Nephron (organoid): ENCODE measurements around the gene GP1BA.

Experiments
- H3K27ac Mint-ChIP-seq, 3 experiments: 2 replicates each; pipeline ENCODE4 v1.8.0; 2020; ENCODE audit warnings: mixed read lengths in 3 of 3, mild to moderate bottlenecking in 2 of 3, moderate library complexity in 1 of 3
- H3K27me3 Mint-ChIP-seq: 2 replicates; pipeline ENCODE4 v1.8.0; 2021; ENCODE audit warnings: low read depth, mild to moderate bottlenecking, moderate library complexity, mixed read lengths
- H3K36me3 Mint-ChIP-seq: 2 replicates; pipeline ENCODE4 v1.8.0; 2020; ENCODE audit warnings: low read depth, mixed read lengths
- H3K4me1 Mint-ChIP-seq: 2 replicates; pipeline ENCODE4 v1.8.0; 2020; ENCODE audit warnings: mixed read lengths
- H3K4me3 Mint-ChIP-seq, 3 experiments: 2 replicates each; pipeline ENCODE4 v1.8.0; 2020; ENCODE audit warnings: mild to moderate bottlenecking in 3 of 3, mixed read lengths in 3 of 3, moderate library complexity in 2 of 3
- H3K9me3 Mint-ChIP-seq: 2 replicates; pipeline ENCODE4 v1.8.0; 2020; ENCODE audit warnings: mixed read lengths
- TF ChIP-seq, protein P1 (sequence below), 3 experiments: fragments of 200-600 bp; sonication (generic); IDR thresholded peaks; one replicate each; pipeline ENCODE4 v1.5.0; 2021; ENCODE audit warnings: antibody characterized with exemption in 3 of 3; ENCODE audit not compliant: unreplicated experiment in 3 of 3

GP1BA gene

DNA sequence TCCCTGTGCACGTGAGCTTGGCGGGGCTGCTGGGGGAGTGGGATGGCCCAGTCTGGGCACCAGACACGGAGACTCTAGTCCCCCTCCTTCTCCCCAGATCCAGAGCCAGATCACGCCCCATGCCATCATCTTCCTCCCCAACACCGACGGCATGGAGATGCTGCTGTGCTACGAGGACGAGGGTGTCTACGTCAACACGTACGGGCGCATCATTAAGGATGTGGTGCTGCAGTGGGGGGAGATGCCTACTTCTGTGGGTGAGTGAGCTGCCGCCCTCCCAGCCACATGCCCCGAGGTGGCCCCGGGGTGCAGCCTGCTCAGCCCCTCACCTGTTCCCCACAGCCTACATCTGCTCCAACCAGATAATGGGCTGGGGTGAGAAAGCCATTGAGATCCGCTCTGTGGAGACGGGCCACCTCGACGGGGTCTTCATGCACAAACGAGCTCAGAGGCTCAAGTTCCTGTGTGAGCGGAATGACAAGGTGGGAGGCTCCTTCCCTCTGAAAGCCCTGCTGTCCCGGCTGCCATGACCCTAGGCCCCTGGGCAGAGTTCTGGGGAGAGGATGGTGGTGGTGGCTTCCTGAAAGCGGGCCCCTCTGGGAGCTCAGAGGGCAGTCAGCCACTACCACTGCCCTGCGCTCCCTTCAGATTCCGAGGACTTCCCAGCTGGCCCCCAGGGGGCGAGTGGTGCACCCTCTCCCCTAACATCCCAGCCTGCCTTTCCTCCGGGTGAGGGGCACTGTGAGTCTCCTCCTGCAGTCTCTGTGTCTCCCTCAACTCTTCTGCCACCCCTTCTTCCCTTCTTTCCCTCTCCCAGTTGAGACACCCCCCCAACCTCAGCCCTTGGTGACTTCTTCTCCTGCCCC is 35.5 kb upstream of the GP1BA start:
- H3K27me3 Mint-ChIP-seq: no peaks in the 10 kb centered on the region
- H3K9me3 Mint-ChIP-seq: no peaks in the 10 kb centered on the region
- TF ChIP-seq, protein P1, sequence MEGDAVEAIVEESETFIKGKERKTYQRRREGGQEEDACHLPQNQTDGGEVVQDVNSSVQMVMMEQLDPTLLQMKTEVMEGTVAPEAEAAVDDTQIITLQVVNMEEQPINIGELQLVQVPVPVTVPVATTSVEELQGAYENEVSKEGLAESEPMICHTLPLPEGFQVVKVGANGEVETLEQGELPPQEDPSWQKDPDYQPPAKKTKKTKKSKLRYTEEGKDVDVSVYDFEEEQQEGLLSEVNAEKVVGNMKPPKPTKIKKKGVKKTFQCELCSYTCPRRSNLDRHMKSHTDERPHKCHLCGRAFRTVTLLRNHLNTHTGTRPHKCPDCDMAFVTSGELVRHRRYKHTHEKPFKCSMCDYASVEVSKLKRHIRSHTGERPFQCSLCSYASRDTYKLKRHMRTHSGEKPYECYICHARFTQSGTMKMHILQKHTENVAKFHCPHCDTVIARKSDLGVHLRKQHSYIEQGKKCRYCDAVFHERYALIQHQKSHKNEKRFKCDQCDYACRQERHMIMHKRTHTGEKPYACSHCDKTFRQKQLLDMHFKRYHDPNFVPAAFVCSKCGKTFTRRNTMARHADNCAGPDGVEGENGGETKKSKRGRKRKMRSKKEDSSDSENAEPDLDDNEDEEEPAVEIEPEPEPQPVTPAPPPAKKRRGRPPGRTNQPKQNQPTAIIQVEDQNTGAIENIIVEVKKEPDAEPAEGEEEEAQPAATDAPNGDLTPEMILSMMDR (IDR thresholded peaks at IDR 0.05; ENCODE audit: unreplicated experiment in 3 of 3): no peak
- H3K4me3 Mint-ChIP-seq: no peak overlapping the region
- H3K27ac Mint-ChIP-seq: no peak overlapping the region
- no peaks in the 10 kb centered on the region for H3K4me1 Mint-ChIP-seq
- H3K36me3 Mint-ChIP-seq: peaks cover 22% of the 10 kb centered on the region

DNA sequence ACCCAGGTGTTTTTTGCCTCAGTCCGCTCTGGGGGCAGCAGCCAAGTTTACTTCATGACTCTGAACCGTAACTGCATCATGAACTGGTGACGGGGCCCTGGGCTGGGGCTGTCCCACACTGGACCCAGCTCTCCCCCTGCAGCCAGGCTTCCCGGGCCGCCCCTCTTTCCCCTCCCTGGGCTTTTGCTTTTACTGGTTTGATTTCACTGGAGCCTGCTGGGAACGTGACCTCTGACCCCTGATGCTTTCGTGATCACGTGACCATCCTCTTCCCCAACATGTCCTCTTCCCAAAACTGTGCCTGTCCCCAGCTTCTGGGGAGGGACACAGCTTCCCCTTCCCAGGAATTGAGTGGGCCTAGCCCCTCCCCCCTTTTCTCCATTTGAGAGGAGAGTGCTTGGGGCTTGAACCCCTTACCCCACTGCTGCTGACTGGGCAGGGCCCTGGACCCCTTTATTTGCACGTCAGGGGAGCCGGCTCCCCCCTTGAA is 34.8 kb upstream of the GP1BA start:
- TF ChIP-seq, protein P1 (IDR thresholded peaks at IDR 0.05; ENCODE audit: unreplicated experiment in 3 of 3): no peak
- Mint-ChIP-seq H3K4me1 (peaks cover 1% of the 10 kb centered on the region), H3K9me3 (no peaks in the 10 kb centered on the region), H3K36me3 (peaks cover 22% of the 10 kb centered on the region), H3K27me3 (no peaks in the 10 kb centered on the region), H3K4me3 (no peak overlapping the region), H3K27ac (no peak overlapping the region)

DNA sequence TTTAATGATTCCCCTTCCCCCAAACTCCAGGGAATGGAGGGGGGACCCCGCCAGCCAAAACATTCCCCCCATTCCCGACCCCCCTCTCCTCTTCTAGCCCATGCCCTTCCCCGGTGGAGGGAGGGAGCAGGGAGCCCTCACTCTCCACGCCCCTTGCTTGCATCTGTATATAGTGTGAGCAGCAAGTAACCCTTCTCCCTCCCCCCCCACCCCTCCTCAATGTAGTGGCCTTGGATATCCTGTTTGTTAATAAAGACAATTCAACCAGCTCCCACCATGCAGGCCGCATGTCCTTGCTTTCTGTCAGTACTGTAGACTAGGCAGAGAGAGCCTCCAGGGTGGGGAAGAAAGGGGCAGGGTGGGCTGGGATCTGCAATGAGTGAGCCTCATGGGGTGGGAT is 34.3 kb upstream of the GP1BA start:
- no peak overlapping the region for H3K4me3 Mint-ChIP-seq
- TF ChIP-seq, protein P1 (IDR thresholded peaks at IDR 0.05; ENCODE audit: unreplicated experiment in 3 of 3): no peak
- H3K27me3 Mint-ChIP-seq: no peaks in the 10 kb centered on the region
- no peaks in the 10 kb centered on the region for H3K9me3 Mint-ChIP-seq
- H3K27ac Mint-ChIP-seq: no peak overlapping the region
- peaks cover 19% of the 10 kb centered on the region for H3K36me3 Mint-ChIP-seq
- H3K4me1 Mint-ChIP-seq: peaks cover 7% of the 10 kb centered on the region

DNA sequence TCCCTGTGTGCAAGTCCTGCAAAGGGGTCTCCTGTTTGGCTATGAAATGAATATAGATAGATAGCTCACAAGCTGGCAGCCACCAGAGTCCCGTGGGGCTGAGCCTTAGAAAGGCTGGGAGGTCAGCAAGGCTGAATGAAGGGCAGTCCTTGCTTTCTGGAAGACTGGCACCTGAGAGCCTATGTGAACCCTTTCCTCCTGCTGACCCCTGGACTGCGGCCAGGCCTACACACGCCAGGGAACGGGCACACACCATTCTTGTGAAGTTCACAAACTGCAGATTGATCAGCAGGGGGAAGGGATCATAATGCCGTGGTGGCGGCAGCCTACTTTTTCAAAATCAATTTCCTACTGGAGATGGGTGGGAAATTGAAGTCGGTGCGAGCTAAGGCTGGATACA is 33.7 kb upstream of the GP1BA start:
- Mint-ChIP-seq H3K27me3 (no peaks in the 10 kb centered on the region), H3K27ac (peak overlapping the region in 1 of 3 experiments; percentile 20), H3K4me1 (peaks cover 12% of the 10 kb centered on the region), H3K36me3 (peaks cover 19% of the 10 kb centered on the region), H3K4me3 (peak overlapping the region; percentile 38 to 64 (median 58)), H3K9me3 (no peaks in the 10 kb centered on the region)
- TF ChIP-seq, protein P1 (IDR thresholded peaks at IDR 0.05; ENCODE audit: unreplicated experiment in 3 of 3): no peak

DNA sequence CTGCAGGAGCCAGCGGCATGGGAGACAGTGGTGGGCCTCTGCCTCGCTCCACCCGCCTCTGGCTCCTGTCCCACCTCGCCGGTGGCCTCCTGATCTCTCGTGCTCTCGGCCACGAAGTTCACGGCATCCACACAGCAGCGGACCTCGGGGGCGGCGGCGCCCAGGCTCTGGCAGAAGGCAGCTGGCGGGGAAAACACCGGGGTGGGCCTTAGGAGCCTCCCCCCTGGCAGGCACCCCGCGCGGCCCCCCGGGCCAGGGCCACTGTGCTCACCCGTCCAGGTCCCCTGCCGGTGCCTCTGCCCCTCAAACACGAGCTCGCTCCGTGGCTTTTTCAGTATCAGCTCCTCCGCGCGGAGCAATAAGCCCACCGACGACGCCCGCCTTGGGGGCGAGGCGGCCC is 33.1 kb upstream of the GP1BA start:
- H3K27ac Mint-ChIP-seq: no peak overlapping the region
- H3K4me3 Mint-ChIP-seq: peak overlapping the region in 1 of 3 experiments; percentile 58
- H3K9me3 Mint-ChIP-seq: no peaks in the 10 kb centered on the region
- no peaks in the 10 kb centered on the region for H3K27me3 Mint-ChIP-seq
- TF ChIP-seq, protein P1 (IDR thresholded peaks at IDR 0.05; ENCODE audit: unreplicated experiment in 3 of 3): no peak
- H3K4me1 Mint-ChIP-seq: peaks cover 15% of the 10 kb centered on the region
- peaks cover 19% of the 10 kb centered on the region for H3K36me3 Mint-ChIP-seq
